CD1c-positive myeloid dendritic cell (primary cell): ENCODE data around the gene PRR29.
"Not testable (repeated sequence)": the region's sequence is repeated elsewhere in the genome, so short reads cannot be mapped to it uniquely, and the experiment has no call there.

Experiments
- DNase-seq: peaks from one replicate; pipeline ENCODE4 v3.0.0-alpha.2; 2016; ENCODE audit errors: extremely low spot score

PRR29 gene

GRCh38 chr17:63997341-63998048 lies 656 bp upstream of the PRR29 start:
- DNase-seq, result no peak

GRCh38 chr17:63998721-63999679 lies 849 bp downstream of the PRR29 start:
- no peak for DNase-seq

- DNase-seq, result no peak
These were observed 1.8 kb downstream of the PRR29 start for GRCh38 chr17:63999680-64000531.

GRCh38 chr17:64001091-64001579 lies 3.0 kb downstream of the PRR29 start:
- no peak for DNase-seq

- no peak for DNase-seq
These were observed 3.8 kb downstream of the PRR29 start for GRCh38 chr17:64001763-64002529.

GRCh38 chr17:64002658-64003525 lies 4.7 kb downstream of the PRR29 start:
- no peak for DNase-seq

- DNase-seq, result no peak
These were observed 5.5 kb downstream of the PRR29 start for GRCh38 chr17:64003526-64004121.

GRCh38 chr17:64004218-64004770 lies 6.1 kb downstream of the PRR29 start:
- no peak for DNase-seq

GRCh38 chr17:64004903-64005733 lies 7.0 kb downstream of the PRR29 start:
- DNase-seq, result no peak

- DNase-seq, result no peak
These were observed 7.6 kb downstream of the PRR29 start for GRCh38 chr17:64005734-64006167.

GRCh38 chr17:64006361-64007088 lies 8.4 kb downstream of the PRR29 start:
- no peak for DNase-seq

GRCh38 chr17:64007089-64007837 lies 9.1 kb downstream of the PRR29 start:
- not testable (repeated sequence) for DNase-seq

GRCh38 chr17:64007838-64008282 lies 9.7 kb downstream of the PRR29 start:
- DNase-seq, result no peak

- no peak for DNase-seq
These were observed 10.2 kb downstream of the PRR29 start for GRCh38 chr17:64008346-64008745.

- no peak for DNase-seq
These were observed 10.7 kb downstream of the PRR29 start for GRCh38 chr17:64008830-64009229.

- DNase-seq, result peak; percentile 68
These were observed 11.6 kb downstream of the PRR29 start for GRCh38 chr17:64009571-64010402.
